H1 (cell line): ENCODE measurements around the gene NPAT. TPM values are rescaled to one million over a fixed set of nuclear protein-coding genes. Genes with fewer than 3 reads are reported as not detected.

Experiments
- CTCF ChIA-PET: fragments of 300-600 bp; sonication (Branson Sonifier 250); formaldehyde crosslinking; loops from one replicate; lab custom pipeline; 2021; ENCODE audit not compliant: partially characterized antibody; lab: Charles Lee
- POLR2A ChIA-PET: fragments of 300-600 bp; sonication (Branson Sonifier 250); formaldehyde crosslinking; loops from one replicate; lab custom pipeline; 2021; ENCODE audit warnings: inconsistent platforms; ENCODE audit not compliant: partially characterized antibody; lab: Charles Lee
- DNase-seq, 2 experiments: peaks; one replicate each; pipeline versions ENCODE4 v3.0.0 to v3.0.0-alpha.2; 2010 to 2022; ENCODE audit warnings: low spot score in 2 of 2, low read depth in 1 of 2, mixed read lengths in 1 of 2
- FAIRE-seq: peaks from 2 replicates; lab custom pipeline; 2011; peaks lifted over from hg19 to GRCh38; lab: Jason Lieb, UNC
- H2AFZ ChIP-seq: 2 replicates; pipeline ENCODE4 v1.8.1; 2012; ENCODE audit warnings: low read length, inconsistent platforms
- H2AK5ac ChIP-seq: 2 replicates; pipeline ENCODE4 v1.6.1; 2013; ENCODE audit warnings: low read depth, low read length
- H2BK120ac ChIP-seq: replicated peaks from 2 replicates; pipeline ENCODE3; 2013; ENCODE audit warnings: low read depth, low read length, inconsistent platforms
- H2BK12ac ChIP-seq: 2 replicates; pipeline ENCODE4 v1.6.1; 2013; ENCODE audit warnings: low read depth, low read length
- H2BK15ac ChIP-seq: 2 replicates; pipeline ENCODE4 v1.6.1; 2013; ENCODE audit warnings: low read length
- H2BK20ac ChIP-seq: 2 replicates; pipeline ENCODE4 v1.6.1; 2013; ENCODE audit warnings: low read length
- H2BK5ac ChIP-seq: 2 replicates; pipeline ENCODE4 v1.6.1; 2013; ENCODE audit warnings: low read depth, low read length
- H3K14ac ChIP-seq: 2 replicates; pipeline ENCODE4 v1.6.1; 2013; ENCODE audit warnings: inconsistent platforms; ENCODE audit not compliant: insufficient read length
- H3K18ac ChIP-seq: 2 replicates; pipeline ENCODE4 v1.6.1; 2013; ENCODE audit warnings: low read length; ENCODE audit errors: extremely low read depth
- H3K23ac ChIP-seq: 2 replicates; pipeline ENCODE4 v1.6.1; 2013; ENCODE audit warnings: inconsistent platforms; ENCODE audit not compliant: insufficient read length
- H3K23me2 ChIP-seq: 2 replicates; pipeline ENCODE4 v1.6.1; 2013; ENCODE audit warnings: low read depth, low read length
- H3K27ac ChIP-seq: 2 replicates; pipeline ENCODE4 v1.6.1; 2011; ENCODE audit warnings: low read depth, low read length, inconsistent platforms
- H3K27me3 ChIP-seq, 4 experiments: replicated peaks in 1 of 4; 1 replicate in 1 of 4; 2 replicates in 3 of 4; pipeline versions ENCODE4 v1.6.1 to v1.8.1; 2011 to 2013; ENCODE audit warnings: low read length in 3 of 4, mild to moderate bottlenecking in 3 of 4, inconsistent platforms in 2 of 4, mixed read lengths in 2 of 4, moderate library complexity in 1 of 4; ENCODE audit not compliant: control insufficient read depth in 3 of 4, insufficient read depth in 3 of 4; ENCODE audit errors: extremely low read depth in 1 of 4
- H3K36me3 ChIP-seq, 4 experiments: 2 replicates each; pipeline versions ENCODE4 v1.6.1 to v1.8.1; 2011 to 2013; ENCODE audit warnings: mild to moderate bottlenecking in 4 of 4, low read length in 3 of 4, moderate library complexity in 2 of 4, control low read depth in 1 of 4, inconsistent platforms in 1 of 4; ENCODE audit not compliant: insufficient read depth in 4 of 4, control insufficient read depth in 2 of 4
- H3K4ac ChIP-seq: replicated peaks from 2 replicates; pipeline ENCODE3; 2013; ENCODE audit warnings: low read length, low read depth, mixed read lengths, inconsistent platforms; ENCODE audit not compliant: insufficient read length
- H3K4me1 ChIP-seq, 4 experiments: replicated peaks in 1 of 4; 1 replicate in 1 of 4; 2 replicates in 3 of 4; pipeline versions ENCODE4 v1.6.1 to v1.8.1; 2011 to 2013; ENCODE audit warnings: low read length in 3 of 4, inconsistent platforms in 2 of 4, mixed read lengths in 1 of 4; ENCODE audit not compliant: insufficient read depth in 4 of 4, control insufficient read depth in 3 of 4
- H3K4me2 ChIP-seq, 2 experiments: 2 replicates each; pipeline versions ENCODE4 v1.6.1 to v1.8.1; 2011 to 2013; ENCODE audit warnings: low read depth in 2 of 2, low read length in 2 of 2, control low read depth in 1 of 2, inconsistent platforms in 1 of 2, mild to moderate bottlenecking in 1 of 2; ENCODE audit not compliant: insufficient read depth in 1 of 2
- H3K4me3 ChIP-seq, 4 experiments: fragments of 200-600, 300-600 bp in 1 of 4; sonication (generic), shearing (Covaris generic), sonication (Bioruptor Twin) in 1 of 4; 2 replicates each; pipeline versions ENCODE4 v1.5.1 to v1.8.1; 2011 to 2016; ENCODE audit warnings: low read length in 4 of 4, low read depth in 3 of 4, control low read depth in 2 of 4, inconsistent platforms in 2 of 4, mild to moderate bottlenecking in 2 of 4, mixed read lengths in 1 of 4, moderate library complexity in 1 of 4; ENCODE audit not compliant: insufficient read depth in 2 of 4; ENCODE audit errors: extremely low read depth in 1 of 4
- H3K56ac ChIP-seq: replicated peaks from 2 replicates; pipeline ENCODE3; 2013; ENCODE audit warnings: low read depth, mild to moderate bottlenecking, mixed read lengths, low read length, inconsistent platforms; ENCODE audit not compliant: insufficient read length
- H3K79me1 ChIP-seq: 2 replicates; pipeline ENCODE4 v1.6.1; 2013; ENCODE audit warnings: low read depth, low read length, control low read depth
- H3K79me2 ChIP-seq, 2 experiments: 2 replicates each; pipeline versions ENCODE4 v1.6.1 to v1.8.1; 2012 to 2013; ENCODE audit warnings: low read length in 2 of 2, mild to moderate bottlenecking in 2 of 2, inconsistent platforms in 1 of 2; ENCODE audit not compliant: insufficient read depth in 2 of 2, control insufficient read depth in 1 of 2
- H3K9ac ChIP-seq, 4 experiments: replicated peaks in 1 of 4; 1 replicate in 1 of 4; 2 replicates in 3 of 4; pipeline versions ENCODE4 v1.6.1 to v1.8.1; 2011 to 2013; ENCODE audit warnings: low read depth in 3 of 4, low read length in 3 of 4, control low read depth in 2 of 4, mild to moderate bottlenecking in 2 of 4, moderate library complexity in 2 of 4, inconsistent platforms in 1 of 4; ENCODE audit errors: extremely low read depth in 1 of 4
- H3K9me3 ChIP-seq, 2 experiments: 2 replicates each; pipeline versions ENCODE4 v1.6.1 to v1.8.1; 2012 to 2013; ENCODE audit warnings: mild to moderate bottlenecking in 2 of 2, moderate library complexity in 2 of 2, control low read depth in 1 of 2, inconsistent platforms in 1 of 2, low read depth in 1 of 2, low read length in 1 of 2, mixed read lengths in 1 of 2; ENCODE audit not compliant: insufficient read depth in 2 of 2
- H4K20me1 ChIP-seq, 2 experiments: replicated peaks in 1 of 2; 2 replicates each; pipeline versions ENCODE3 to v1.8.1; 2011 to 2013; ENCODE audit warnings: inconsistent platforms in 2 of 2, low read length in 2 of 2, mild to moderate bottlenecking in 1 of 2; ENCODE audit not compliant: insufficient read depth in 2 of 2, control insufficient read depth in 1 of 2
- H4K5ac ChIP-seq: 2 replicates; pipeline ENCODE4 v1.6.1; 2013; ENCODE audit warnings: low read length, low read depth, mixed read lengths, inconsistent platforms; ENCODE audit not compliant: insufficient read length
- H4K8ac ChIP-seq: 2 replicates; pipeline ENCODE4 v1.8.0; 2013; ENCODE audit warnings: mild to moderate bottlenecking, moderate library complexity, low read length, inconsistent platforms; ENCODE audit not compliant: insufficient read depth; ENCODE audit errors: extremely low read depth
- H4K91ac ChIP-seq: replicated peaks from 2 replicates; pipeline ENCODE3; 2013; ENCODE audit warnings: low read length, mixed read lengths, inconsistent platforms; ENCODE audit not compliant: insufficient read length
- ASH2L ChIP-seq: fragments of 200-600, 300-600 bp; sonication (generic); IDR thresholded peaks from one replicate; pipeline ENCODE4 v1.7.1; 2017; ENCODE audit warnings: low read length
- CBX5 ChIP-seq: fragments of 300-800, 300-1000 bp; sonication (generic); IDR thresholded peaks from 2 replicates; pipeline ENCODE4 v1.7.1; 2016; ENCODE audit warnings: antibody characterized with exemption, low read length, low read depth
- CBX8 ChIP-seq: fragments of 300-800, 300-1000 bp; sonication (generic); IDR thresholded peaks from 2 replicates; pipeline ENCODE4 v1.7.1; 2016; ENCODE audit warnings: low read depth, low read length, borderline replicate concordance
- CEBPB ChIP-seq: IDR thresholded peaks from 2 replicates; pipeline ENCODE4 v1.6.1; 2012; ENCODE audit warnings: low read depth, low read length
- JUN ChIP-seq: IDR thresholded peaks from 2 replicates; pipeline ENCODE4 v1.6.1; 2011; ENCODE audit warnings: low read depth, mild to moderate bottlenecking, improper control_type of control experiment, low read length
- NRF1 ChIP-seq: IDR thresholded peaks from 2 replicates; pipeline ENCODE4 v1.6.1; 2011; ENCODE audit warnings: mild to moderate bottlenecking, low read depth, low read length, improper control_type of control experiment
- POU5F1 ChIP-seq: IDR thresholded peaks from 2 replicates; pipeline ENCODE4 v1.6.1; 2011; ENCODE audit warnings: low read depth, mild to moderate bottlenecking, low read length, moderate library complexity
- RBBP5 ChIP-seq: IDR thresholded peaks from 2 replicates; pipeline ENCODE4 v1.7.1; 2012; ENCODE audit warnings: low read depth, mild to moderate bottlenecking, inconsistent platforms, low read length, moderate library complexity, borderline replicate concordance
- SRF ChIP-seq: IDR thresholded peaks from 2 replicates; pipeline ENCODE4 v1.6.1; 2011; ENCODE audit warnings: mild to moderate bottlenecking, low read depth, low read length, moderate library complexity
- YY1 ChIP-seq: IDR thresholded peaks from 2 replicates; pipeline ENCODE4 v1.6.1; 2011; ENCODE audit warnings: low read depth, mild to moderate bottlenecking, low read length
- ZNF274 ChIP-seq: IDR thresholded peaks from 2 replicates; pipeline ENCODE4 v1.7.0; 2012; ENCODE audit warnings: low read length, borderline replicate concordance; ENCODE audit errors: extremely low read depth
- WGBS, 2 experiments: shearing (Covaris generic) in 1 of 2; methylation state at CpG; one replicate each; pipeline versions ENCODE4 v1.1.6 to v1.1.7; 2013 to 2015; ENCODE audit warnings: low lambda C conversion rate in 2 of 2, mixed read lengths in 2 of 2, inconsistent platforms in 1 of 2, low coverage in 1 of 2, missing lambda C conversion rate in 1 of 2; ENCODE audit not compliant: insufficient replicate concordance in 2 of 2, insufficient coverage in 1 of 2, insufficient read length in 1 of 2; ENCODE audit errors: extremely low coverage in 1 of 2, missing lambda C conversion rate in 1 of 2; 5-methylcytosine and 5-hydroxymethylcytosine counted together
- polyA plus RNA-seq, 7 experiments: library from polyadenylated mRNA; depleted of rRNA in 3 of 7; stranded (reverse) in 5 of 7; unstranded in 2 of 7; fragments of >200 nt in 5 of 7; fragments of 200-250 nt in 2 of 7; gene quantifications; 1 replicate in 5 of 7; 2 replicates in 1 of 7; 4 replicates in 1 of 7; pipeline versions ENCODE4 v1.2.1 to v1.2.3, GENCODE V29; 2011 to 2013; ENCODE audit warnings: missing spikeins in 2 of 7, mixed read lengths in 2 of 7
- total RNA-seq: library from RNA; stranded (reverse); fragmentation: NEBNext Ultra II Directional; extraction: Animal tissue kit (Norgen Biotek cat#: 25700); gene quantifications from 2 replicates; pipeline ENCODE4 v1.2.1, GENCODE V29; 2021
- TF ChIP-seq, protein P1 (sequence below), 3 experiments: IDR thresholded peaks; 1 replicate in 2 of 3; 2 replicates in 1 of 3; pipeline versions ENCODE4 v1.5.1 to v1.6.1; 2011; ENCODE audit warnings: low read length in 3 of 3, mild to moderate bottlenecking in 3 of 3, inconsistent platforms in 2 of 3, low read depth in 1 of 3, moderate library complexity in 1 of 3; ENCODE audit not compliant: insufficient read depth in 1 of 3; ENCODE audit errors: control extremely low read depth in 1 of 3

Gene NPAT
- total and polyA plus RNA-seq, 2 of the 8 experiments (the other 6 are each of a cell fraction or from before 2014, with no cell fraction given): 4.6 to 23.4 TPM

DNA sequence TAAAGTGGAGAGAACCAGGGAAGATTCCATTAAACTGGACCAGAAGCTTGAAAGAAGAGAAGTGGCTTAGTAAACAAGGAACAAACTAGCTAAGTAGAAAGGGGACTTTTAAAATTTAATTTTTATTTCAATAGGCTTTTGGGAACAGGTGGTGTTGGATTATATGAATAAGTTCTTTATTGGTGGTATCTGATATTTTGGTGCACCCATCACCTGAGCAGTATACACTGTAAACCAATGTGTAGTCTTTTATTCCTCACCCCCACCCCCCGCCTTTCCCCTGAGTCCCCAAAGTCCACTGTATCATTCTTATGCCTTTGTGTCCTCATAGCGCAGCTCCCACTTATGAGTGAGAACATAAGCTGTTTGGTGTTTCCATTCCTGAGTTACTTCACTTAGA lies 93.7 kb downstream of the NPAT start:
- H2BK12ac ChIP-seq: no peak overlapping the region
- H3K9me3 ChIP-seq: no peaks in the 10 kb centered on the region
- no peak overlapping the region for H2BK5ac ChIP-seq
- 100% methylated on average over 2 of the region's 2 CpGs; no CpG with 5 or more reads in 1 of the 2 experiments for WGBS, 2 experiments
- ChIA-PET CTCF (interaction anchor here (0.6 to 1.1 kb wide), 3 partner anchors 10 to 102 kb away, joined by 3 to 4 read pairs (median 3); no protein-coding TSS in a partner anchor), POLR2A (interaction anchor here (1.0 to 3.3 kb wide), 2 partner anchors 10 to 14 kb away, joined by 3 to 10 read pairs; no protein-coding TSS in a partner anchor)
- H3K36me3 ChIP-seq: peaks cover 0 to 2% (median 0%) of the 10 kb centered on the region in 4 experiments; a peak in 1 of 8 replicates
- no peak for DNase-seq
- H3K4me3 ChIP-seq: no peak overlapping the region
- no peak overlapping the region for H2BK20ac ChIP-seq
- no peaks in the 10 kb centered on the region for H3K27me3 ChIP-seq
- H3K79me1 ChIP-seq: no peaks in the 10 kb centered on the region; the same call in 1 of the 2 replicates
- no peak overlapping the region for H3K14ac ChIP-seq
- H3K4me2 ChIP-seq: no peak overlapping the region
- no peaks in the 10 kb centered on the region; a peak in 1 of 4 replicates for H3K79me2 ChIP-seq
- no peak overlapping the region for H3K4ac ChIP-seq
- no peak overlapping the region for H4K5ac ChIP-seq
- H4K20me1 ChIP-seq: peaks cover 0 to 1% of the 10 kb centered on the region in 2 experiments
- H3K9ac ChIP-seq: no peak overlapping the region
- H3K4me1 ChIP-seq: no peaks in the 10 kb centered on the region
- no peaks in the 10 kb centered on the region for H3K23me2 ChIP-seq
- no peak overlapping the region for H3K23ac ChIP-seq
- H4K8ac ChIP-seq: no peak overlapping the region
- no peak overlapping the region for H4K91ac ChIP-seq
- no peak overlapping the region for H2BK15ac ChIP-seq
- no peak overlapping the region for H2AK5ac ChIP-seq
- H3K18ac ChIP-seq: no peak overlapping the region
- no peak overlapping the region for H3K56ac ChIP-seq
- H2BK120ac ChIP-seq: no peak overlapping the region
- no peak overlapping the region for H2AFZ ChIP-seq
- no peak overlapping the region for H3K27ac ChIP-seq
- FAIRE-seq: no peak
- TF ChIP-seq ASH2L: no peak
- TF ChIP-seq CBX5: no peak
- no peak for TF ChIP-seq RBBP5
- no peak for TF ChIP-seq CBX8
- TF ChIP-seq YY1: no peak
- no peak for TF ChIP-seq POU5F1
- no peak for TF ChIP-seq JUN
- TF ChIP-seq, protein P1, sequence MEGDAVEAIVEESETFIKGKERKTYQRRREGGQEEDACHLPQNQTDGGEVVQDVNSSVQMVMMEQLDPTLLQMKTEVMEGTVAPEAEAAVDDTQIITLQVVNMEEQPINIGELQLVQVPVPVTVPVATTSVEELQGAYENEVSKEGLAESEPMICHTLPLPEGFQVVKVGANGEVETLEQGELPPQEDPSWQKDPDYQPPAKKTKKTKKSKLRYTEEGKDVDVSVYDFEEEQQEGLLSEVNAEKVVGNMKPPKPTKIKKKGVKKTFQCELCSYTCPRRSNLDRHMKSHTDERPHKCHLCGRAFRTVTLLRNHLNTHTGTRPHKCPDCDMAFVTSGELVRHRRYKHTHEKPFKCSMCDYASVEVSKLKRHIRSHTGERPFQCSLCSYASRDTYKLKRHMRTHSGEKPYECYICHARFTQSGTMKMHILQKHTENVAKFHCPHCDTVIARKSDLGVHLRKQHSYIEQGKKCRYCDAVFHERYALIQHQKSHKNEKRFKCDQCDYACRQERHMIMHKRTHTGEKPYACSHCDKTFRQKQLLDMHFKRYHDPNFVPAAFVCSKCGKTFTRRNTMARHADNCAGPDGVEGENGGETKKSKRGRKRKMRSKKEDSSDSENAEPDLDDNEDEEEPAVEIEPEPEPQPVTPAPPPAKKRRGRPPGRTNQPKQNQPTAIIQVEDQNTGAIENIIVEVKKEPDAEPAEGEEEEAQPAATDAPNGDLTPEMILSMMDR (IDR thresholded peaks at IDR 0.05; ENCODE audit: control extremely low read depth in 1 of 3, insufficient read depth in 1 of 3, low read depth in 1 of 3, low read length in 3 of 3): no peak
- TF ChIP-seq CEBPB: no peak
- TF ChIP-seq NRF1: no peak
- TF ChIP-seq ZNF274: no peak
- no peak for TF ChIP-seq SRF
